Suprapubic skin (tissue), 4 donors: ENCODE measurements around the gene SLC6A12.

Source experiments
- CTCF ChIP-seq, 2 donors: fragments of 200-600 bp in 1 of 2; fragments of 450-650 bp in 1 of 2; sonication (generic) in 1 of 2; IDR thresholded peaks; one replicate each; pipeline ENCODE4 v1.5.1; 2016 to 2019; ENCODE audit warnings: antibody characterized with exemption in 2 of 2, mild to moderate bottlenecking in 1 of 2, moderate library complexity in 1 of 2
- EP300 ChIP-seq: sonication (generic); formaldehyde crosslinking; IDR thresholded peaks from one replicate; pipeline ENCODE4 v1.6.1; 2017; ENCODE audit warnings: antibody characterized with exemption
- POLR2A ChIP-seq, 2 donors: fragments of 450-650 bp; IDR thresholded peaks; one replicate each; pipeline ENCODE4 v1.6.1; 2017; ENCODE audit warnings: antibody characterized with exemption in 2 of 2, mild to moderate bottlenecking in 2 of 2, moderate library complexity in 2 of 2
- POLR2AphosphoS5 ChIP-seq, 3 donors: sonication (generic); formaldehyde crosslinking; IDR thresholded peaks; one replicate each; pipeline ENCODE4 v1.6.1; 2017; ENCODE audit warnings: antibody characterized with exemption in 3 of 3

- no peak for TF ChIP-seq CTCF (IDR thresholded peaks at IDR 0.05)
- no peak for TF ChIP-seq POLR2A (IDR thresholded peaks at IDR 0.05)
- TF ChIP-seq EP300, result no peak
- no peak for TF ChIP-seq POLR2AphosphoS5 (IDR thresholded peaks at IDR 0.05)
Observed at GRCh38 chr12:193261-193660, 20.7 kb downstream of the SLC6A12 start.
